AG04450 (cell line): Measurements from ENCODE around the gene SOX15. TPM values are rescaled to one million over a fixed set of nuclear protein-coding genes. Genes with fewer than 3 reads are reported as not detected.

Source experiments
- CTCF ChIA-PET: fragments of 300-600, 350-600 bp; formaldehyde crosslinking; extraction: SDS; loops from one replicate; lab custom pipeline; 2022; ENCODE audit warnings: antibody characterized with exemption, inconsistent platforms; lab: Charles Lee
- POLR2A ChIA-PET: fragments of 350-600 bp; formaldehyde crosslinking; extraction: SDS; loops from one replicate; lab custom pipeline; 2021; ENCODE audit warnings: antibody characterized with exemption, inconsistent platforms; lab: Yijun Ruan, JAX
- DNase-seq: peaks from one replicate; pipeline ENCODE4 v3.0.0-alpha.2; 2011; ENCODE audit warnings: low read depth, low spot score
- H3K27ac ChIP-seq: one replicate; pipeline ENCODE4 v1.5.1; 2012; ENCODE audit warnings: low read depth, low read length, control low read depth
- H3K27me3 ChIP-seq: one replicate; pipeline ENCODE4 v1.6.0; 2012; ENCODE audit warnings: low read length; ENCODE audit not compliant: control insufficient read depth, insufficient read depth
- H3K4me3 ChIP-seq: 2 replicates; pipeline ENCODE4 v1.5.1; 2011; ENCODE audit warnings: mild to moderate bottlenecking, low read depth, low read length, control low read depth
- H3K9me3 ChIP-seq: 2 replicates; pipeline ENCODE4 v1.5.1; 2012; ENCODE audit warnings: low read length; ENCODE audit not compliant: control insufficient read depth, insufficient read depth
- CTCF ChIP-seq: IDR thresholded peaks from 2 replicates; pipeline ENCODE4 v1.5.1; 2011; ENCODE audit warnings: low read depth, low read length, control low read depth, inconsistent platforms
- polyA plus RNA-seq: library from polyadenylated mRNA; depleted of rRNA; stranded (reverse); fragments of >200 nt; gene quantifications from 2 replicates; pipeline ENCODE4 v1.2.3, GENCODE V29; 2011

Gene SOX15
- polyA plus RNA-seq, 1 experiment = 0.29 TPM

DNA sequence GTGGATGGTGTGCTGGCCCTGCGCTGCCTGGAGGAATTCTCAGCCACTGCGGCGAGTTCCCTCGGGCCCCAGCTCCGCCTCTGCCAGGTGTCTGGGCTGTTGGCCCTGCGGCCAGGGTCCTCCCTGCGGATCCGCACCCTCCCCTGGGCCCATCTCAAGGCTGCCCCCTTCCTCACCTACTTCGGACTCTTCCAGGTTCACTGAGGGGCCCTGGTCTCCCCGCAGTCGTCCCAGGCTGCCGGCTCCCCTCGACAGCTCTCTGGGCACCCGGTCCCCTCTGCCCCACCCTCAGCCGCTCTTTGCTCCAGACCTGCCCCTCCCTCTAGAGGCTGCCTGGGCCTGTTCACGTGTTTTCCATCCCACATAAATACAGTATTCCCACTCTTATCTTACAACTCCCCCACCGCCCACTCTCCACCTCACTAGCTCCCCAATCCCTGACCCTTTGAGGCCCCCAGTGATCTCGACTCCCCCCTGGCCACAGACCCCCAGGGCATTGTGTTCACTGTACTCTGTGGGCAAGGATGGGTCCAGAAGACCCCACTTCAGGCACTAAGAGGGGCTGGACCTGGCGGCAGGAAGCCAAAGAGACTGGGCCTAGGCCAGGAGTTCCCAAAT lies 32.6 kb downstream of the SOX15 start:
- Histone ChIP-seq H3K27ac (no peak overlapping the region), H3K4me3 (no peak overlapping the region), H3K9me3 (no peaks in the 10 kb centered on the region), H3K27me3 (no peaks in the 10 kb centered on the region)
- ChIA-PET POLR2A (no interaction called here), CTCF (interaction anchor here (0.7 to 2.4 kb wide), 2 partner anchors 43 to 131 kb away, joined by 3 to 23 read pairs; partner anchors contain the start of gene WRAP53)
- DNase-seq = no peak
- no peak for TF ChIP-seq CTCF

GRCh38 chr17:7556627-7557026 lies 33.3 kb downstream of the SOX15 start:
- Histone ChIP-seq H3K27me3 (no peaks in the 10 kb centered on the region), H3K9me3 (no peaks in the 10 kb centered on the region), H3K4me3 (no peak overlapping the region), H3K27ac (no peak overlapping the region)
- no peak for TF ChIP-seq CTCF
- ChIA-PET CTCF (interaction anchor here (2.4 kb wide), 1 partner anchor 43 kb away, joined by 23 read pairs; no protein-coding TSS in a partner anchor), POLR2A (no interaction called here)
- DNase-seq = no peak

DNA sequence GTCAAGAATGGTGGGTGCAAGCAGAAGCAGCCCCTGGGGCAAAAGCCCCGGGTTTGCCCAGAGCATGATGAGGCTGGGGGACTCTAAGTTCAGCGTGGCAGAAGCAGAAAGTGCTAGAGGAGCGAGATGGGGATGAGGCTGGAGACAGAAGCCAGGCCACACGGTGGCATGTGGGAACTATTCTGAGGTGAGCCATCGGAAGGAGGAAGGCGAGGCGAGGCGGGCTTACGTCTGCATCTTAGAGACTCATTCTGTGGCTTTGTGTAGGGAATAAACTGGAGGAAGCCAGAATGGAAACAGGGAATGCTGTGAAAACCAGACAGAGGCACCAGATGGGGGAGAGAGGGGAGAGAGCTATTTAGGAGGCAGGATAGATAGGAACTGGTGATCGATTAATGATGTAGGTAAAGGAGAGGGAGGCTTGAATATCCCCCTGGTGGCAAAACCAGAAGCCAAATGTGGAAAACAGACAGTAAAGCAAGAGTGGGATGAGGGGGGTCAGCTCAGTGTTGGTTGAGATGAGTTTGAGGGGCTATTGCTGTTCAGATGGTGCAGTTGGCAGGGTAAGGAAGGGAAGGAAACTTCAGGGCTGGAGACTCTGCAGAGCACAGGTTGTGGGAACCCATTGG lies 34.5 kb downstream of the SOX15 start:
- no peak overlapping the region for H3K4me3 ChIP-seq
- ChIA-PET CTCF (interaction anchor here (0.7 to 1.1 kb wide), 2 partner anchors 32 to 41 kb away, joined by 4 to 5 read pairs; no protein-coding TSS in a partner anchor), POLR2A (no interaction called here)
- no peaks in the 10 kb centered on the region for H3K9me3 ChIP-seq
- no peak overlapping the region for H3K27ac ChIP-seq
- H3K27me3 ChIP-seq = no peaks in the 10 kb centered on the region
- DNase-seq = no peak
- peak; percentile 27; the same call in 1 of the 2 replicates for TF ChIP-seq CTCF

GRCh38 chr17:7553356-7553755 lies 36.5 kb downstream of the SOX15 start:
- H3K4me3 ChIP-seq = no peak overlapping the region
- H3K27me3 ChIP-seq = no peaks in the 10 kb centered on the region
- TF ChIP-seq CTCF = no peak
- no peak for DNase-seq
- ChIA-PET POLR2A (no interaction called here), CTCF (no interaction called here)
- no peaks in the 10 kb centered on the region; the same call in 1 of the 2 replicates for H3K9me3 ChIP-seq
- H3K27ac ChIP-seq = no peak overlapping the region

DNA sequence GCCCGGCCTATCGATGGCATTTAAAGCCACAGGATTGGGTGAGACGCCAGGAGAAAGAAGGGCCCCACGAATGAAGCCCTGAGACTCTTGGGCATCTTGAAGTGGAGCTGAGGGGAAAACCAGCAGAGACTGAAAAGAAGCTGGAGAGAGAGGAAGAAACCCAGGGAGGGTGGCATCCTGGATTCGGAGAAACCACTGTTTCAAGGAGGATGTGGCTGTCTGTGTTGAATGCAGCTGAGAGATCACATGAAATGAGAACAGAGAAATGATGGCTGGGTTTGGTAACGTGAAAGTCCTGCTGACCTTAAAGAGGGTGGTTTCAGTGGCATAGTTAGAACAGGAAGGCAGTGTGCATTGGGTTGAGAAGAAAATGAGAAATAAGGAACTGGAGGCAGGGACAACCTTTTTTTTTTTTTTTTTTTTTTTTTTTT lies 37.3 kb downstream of the SOX15 start:
- no peak for TF ChIP-seq CTCF
- ChIA-PET POLR2A (no interaction called here), CTCF (interaction anchor here (1.8 kb wide), 1 partner anchor 9 kb away, joined by 7 read pairs; the partner anchor contains the start of gene SENP3)
- Histone ChIP-seq H3K27ac (no peak overlapping the region), H3K9me3 (no peaks in the 10 kb centered on the region; the same call in 1 of the 2 replicates), H3K4me3 (no peak overlapping the region), H3K27me3 (no peaks in the 10 kb centered on the region)
- no peak for DNase-seq
